ENCODE measurements around the gene FCN1.

FCN1 gene

DNA sequence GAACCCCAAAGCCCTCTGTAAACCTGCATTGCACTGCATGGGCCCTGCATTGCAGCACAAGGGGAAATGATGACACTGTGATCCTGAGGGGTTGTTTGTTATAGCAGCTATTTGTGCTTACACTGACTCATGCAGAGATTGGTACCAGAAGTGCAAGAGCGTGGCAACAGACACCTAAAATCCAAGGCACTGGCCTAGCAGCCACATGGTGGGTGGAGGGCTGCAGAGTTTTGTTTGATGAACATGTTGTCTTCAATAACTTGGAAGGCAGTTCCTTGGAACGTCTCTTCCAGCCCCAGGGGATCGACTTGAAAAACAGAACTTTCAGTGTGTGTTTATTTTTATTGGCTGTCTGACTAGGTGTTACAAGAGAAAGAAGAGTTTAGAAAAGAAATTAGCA, 22.6 kb downstream of the FCN1 start:
- TF ChIP-seq, protein P1, sequence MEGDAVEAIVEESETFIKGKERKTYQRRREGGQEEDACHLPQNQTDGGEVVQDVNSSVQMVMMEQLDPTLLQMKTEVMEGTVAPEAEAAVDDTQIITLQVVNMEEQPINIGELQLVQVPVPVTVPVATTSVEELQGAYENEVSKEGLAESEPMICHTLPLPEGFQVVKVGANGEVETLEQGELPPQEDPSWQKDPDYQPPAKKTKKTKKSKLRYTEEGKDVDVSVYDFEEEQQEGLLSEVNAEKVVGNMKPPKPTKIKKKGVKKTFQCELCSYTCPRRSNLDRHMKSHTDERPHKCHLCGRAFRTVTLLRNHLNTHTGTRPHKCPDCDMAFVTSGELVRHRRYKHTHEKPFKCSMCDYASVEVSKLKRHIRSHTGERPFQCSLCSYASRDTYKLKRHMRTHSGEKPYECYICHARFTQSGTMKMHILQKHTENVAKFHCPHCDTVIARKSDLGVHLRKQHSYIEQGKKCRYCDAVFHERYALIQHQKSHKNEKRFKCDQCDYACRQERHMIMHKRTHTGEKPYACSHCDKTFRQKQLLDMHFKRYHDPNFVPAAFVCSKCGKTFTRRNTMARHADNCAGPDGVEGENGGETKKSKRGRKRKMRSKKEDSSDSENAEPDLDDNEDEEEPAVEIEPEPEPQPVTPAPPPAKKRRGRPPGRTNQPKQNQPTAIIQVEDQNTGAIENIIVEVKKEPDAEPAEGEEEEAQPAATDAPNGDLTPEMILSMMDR (IDR thresholded peaks at IDR 0.05; ENCODE audit: extremely low read depth, missing control alignments) = no peak
- DNase-seq (ENCODE audit: low spot score) = no peak

DNA sequence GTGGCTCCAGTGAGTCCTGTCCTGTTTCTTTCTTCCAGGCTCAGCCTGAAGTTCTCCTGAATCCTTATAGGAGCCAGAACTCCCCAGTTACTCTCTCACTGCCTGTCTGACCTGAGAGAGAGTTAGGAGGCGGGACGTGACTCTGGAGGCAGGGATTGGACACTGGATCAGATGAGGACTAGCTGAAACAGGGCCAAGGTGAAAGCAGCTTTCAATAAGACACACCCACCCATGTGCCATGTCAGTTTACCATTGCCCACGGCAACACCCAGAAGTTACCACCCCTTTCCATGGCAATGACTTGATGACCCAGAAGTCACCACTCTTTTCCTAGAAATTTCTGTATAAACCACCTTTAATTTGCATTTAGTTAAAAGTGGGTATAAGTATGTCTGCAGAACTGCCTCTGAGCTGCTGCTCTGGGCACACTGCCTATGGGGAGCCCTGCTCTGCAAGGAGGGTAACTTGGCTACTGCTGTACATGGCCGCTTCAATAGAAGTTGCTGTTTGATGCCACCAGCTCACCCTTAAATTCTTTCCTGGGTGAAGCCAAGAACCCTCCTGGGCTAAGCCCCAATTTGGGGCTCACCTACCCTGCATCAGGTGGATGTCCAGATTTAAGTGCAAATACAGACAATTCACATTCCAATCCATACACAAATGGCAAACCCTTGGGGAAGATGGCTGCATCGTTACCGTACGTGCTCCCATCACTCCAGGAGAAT, 23.4 kb downstream of the FCN1 start:
- no peak for DNase-seq (ENCODE audit: low spot score)
- TF ChIP-seq, protein P1 (IDR thresholded peaks at IDR 0.05; ENCODE audit: extremely low read depth, missing control alignments) = no peak

DNA sequence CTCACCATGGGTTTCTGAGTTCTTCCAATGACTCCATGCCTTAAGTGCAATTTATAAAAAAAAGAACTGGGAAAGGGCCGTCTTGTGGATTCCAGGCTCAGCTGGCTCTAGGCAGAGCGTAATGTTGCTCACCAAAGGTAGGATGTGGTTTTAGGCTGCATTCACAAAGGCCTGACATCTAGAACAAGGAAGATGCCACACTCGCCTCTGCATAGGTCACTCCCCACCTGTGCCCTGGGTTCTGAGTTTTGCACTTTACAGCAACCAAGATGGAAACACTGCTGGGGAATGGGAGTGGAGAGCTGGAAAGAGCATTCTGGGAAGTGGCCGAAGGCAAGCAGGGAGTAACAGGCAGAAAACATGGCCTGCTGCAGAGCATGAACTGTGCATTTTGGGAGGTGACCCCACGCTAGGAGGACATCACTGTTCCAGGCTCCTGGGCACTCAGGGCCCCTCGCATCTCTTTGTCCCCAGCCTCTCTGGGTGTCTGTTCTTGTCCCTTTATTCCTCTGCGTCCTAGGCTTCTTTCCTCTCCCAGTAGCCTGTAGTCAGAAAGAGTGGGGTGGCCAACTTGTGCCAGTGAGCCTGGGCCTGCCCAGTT, 24.8 kb downstream of the FCN1 start:
- TF ChIP-seq, protein P1 (IDR thresholded peaks at IDR 0.05; ENCODE audit: extremely low read depth, missing control alignments) = no peak
- no peak for DNase-seq (ENCODE audit: low spot score)

DNA sequence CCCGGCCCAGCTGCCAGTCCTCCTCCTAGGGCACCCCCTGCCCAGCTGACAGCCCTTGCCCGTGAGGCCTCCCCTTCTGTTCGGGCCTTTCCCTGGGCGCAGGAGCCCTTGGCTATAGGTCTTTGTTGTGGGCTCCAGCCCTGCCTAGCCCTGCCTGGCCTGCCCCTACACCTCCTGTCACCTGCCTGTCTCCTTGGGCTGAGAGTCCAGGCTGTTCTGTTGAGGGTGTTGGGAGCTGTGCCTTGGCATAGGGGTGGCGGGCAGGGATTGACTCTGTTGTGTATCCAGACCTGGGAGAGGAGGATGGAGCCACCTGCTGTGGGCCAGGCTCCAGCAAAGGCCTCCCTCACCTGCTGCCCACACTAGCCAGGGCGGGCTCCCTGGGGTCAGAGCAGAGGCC, 25.5 kb downstream of the FCN1 start:
- TF ChIP-seq, protein P1 (IDR thresholded peaks at IDR 0.05; ENCODE audit: extremely low read depth, missing control alignments) = no peak
- no peak for DNase-seq (ENCODE audit: low spot score)

GRCh38 chr9:134891713-134892112, 26.0 kb downstream of the FCN1 start:
- TF ChIP-seq, protein P1 (IDR thresholded peaks at IDR 0.05; ENCODE audit: extremely low read depth, missing control alignments) = no peak
- DNase-seq (ENCODE audit: low spot score) = no peak

- no peak for DNase-seq (ENCODE audit: low spot score)
- TF ChIP-seq, protein P1 (IDR thresholded peaks at IDR 0.05; ENCODE audit: extremely low read depth, missing control alignments) = no peak
Observed at GRCh38 chr9:134891053-134891452, 26.7 kb downstream of the FCN1 start.

DNA sequence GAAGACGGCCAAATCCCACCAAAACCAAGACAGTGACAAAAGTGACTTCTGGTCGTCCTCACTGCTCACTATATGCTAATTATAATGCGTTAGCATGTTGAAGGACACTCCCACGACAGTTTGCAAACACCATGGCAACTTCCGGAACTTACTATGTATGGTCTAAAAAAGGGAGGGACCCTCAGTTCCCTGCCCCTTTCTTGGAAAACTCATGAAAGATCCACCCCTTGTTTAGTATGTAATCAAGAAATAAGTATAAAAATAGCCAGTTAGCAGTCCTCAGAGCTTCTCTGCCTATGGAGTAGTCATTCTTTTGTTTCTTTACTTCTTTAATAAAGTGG, 27.6 kb downstream of the FCN1 start:
- DNase-seq (ENCODE audit: low spot score) = no peak
- TF ChIP-seq, protein P1 (IDR thresholded peaks at IDR 0.05; ENCODE audit: extremely low read depth, missing control alignments) = no peak
